ENCODE measurements around the gene KATNB1.

Gene KATNB1

GRCh38 chr16:57759131-57759530 lies 23.6 kb downstream of the KATNB1 start:
- DNase-seq = no peak

DNA sequence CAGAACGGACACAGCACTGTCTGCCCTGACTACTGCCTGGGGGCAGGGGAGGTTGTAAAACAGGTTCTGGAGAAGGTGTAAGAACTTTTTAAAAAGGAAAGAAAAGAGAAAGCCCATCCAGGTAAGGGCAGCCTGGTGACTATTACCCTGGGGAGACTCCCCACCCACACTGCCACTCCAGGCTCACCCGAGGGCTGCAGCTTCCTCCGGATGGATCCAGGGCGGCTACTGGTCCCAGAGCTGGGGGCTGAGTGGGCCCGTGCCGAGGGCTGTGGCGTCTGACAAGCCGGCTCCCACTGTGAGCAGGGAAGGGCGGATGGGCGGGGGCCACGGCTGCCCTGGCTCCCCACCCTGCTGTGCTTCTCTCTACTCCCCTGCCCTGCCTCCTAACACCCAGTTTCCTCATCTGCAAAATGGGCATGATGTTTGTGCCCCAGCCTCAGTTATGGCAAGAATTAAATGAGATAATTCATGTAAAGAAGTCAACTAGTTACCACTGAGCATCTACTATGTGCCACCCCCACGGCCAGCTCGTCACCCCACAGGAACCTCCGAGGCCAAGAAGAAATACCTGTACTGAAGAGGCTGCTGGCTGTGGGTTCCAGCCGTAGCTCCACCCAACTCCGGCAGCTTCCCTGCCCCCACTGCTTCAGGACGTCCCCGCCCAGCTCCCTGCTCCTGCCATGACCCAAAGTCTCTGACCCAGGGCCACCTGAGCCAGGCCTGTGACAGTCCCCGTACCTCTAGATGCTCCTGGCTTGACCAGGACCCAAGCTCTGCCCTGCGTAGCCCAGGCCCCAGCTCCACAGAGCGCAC lies 24.2 kb downstream of the KATNB1 start:
- DNase-seq = no peak

- no peak for DNase-seq
These were observed 25.0 kb downstream of the KATNB1 start for GRCh38 chr16:57760357-57761160.

DNA sequence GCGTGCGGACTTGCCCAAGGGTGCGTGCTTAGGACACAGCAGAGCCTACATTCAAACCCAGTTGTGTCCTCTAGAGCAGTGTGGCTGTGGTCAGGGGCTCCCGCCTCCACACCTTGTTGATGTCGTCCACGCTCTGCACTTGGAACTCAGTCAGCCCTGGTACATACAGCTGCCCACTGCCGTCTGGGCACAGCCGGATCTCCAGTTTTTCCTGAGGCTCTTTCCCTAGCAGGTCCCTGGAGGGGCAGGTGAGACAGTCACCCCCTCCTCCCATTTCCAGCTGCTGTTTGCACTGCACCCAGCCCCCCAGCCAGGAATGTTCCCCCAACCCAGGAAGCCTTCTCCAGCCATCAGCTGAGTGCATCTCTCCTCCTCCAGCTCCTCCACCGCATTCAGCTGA lies 25.7 kb downstream of the KATNB1 start:
- DNase-seq = no peak

- no peak for DNase-seq
These were observed 26.4 kb downstream of the KATNB1 start for GRCh38 chr16:57761957-57762356.

- DNase-seq = no peak
These were observed 26.9 kb downstream of the KATNB1 start for GRCh38 chr16:57762365-57763040.

GRCh38 chr16:57763285-57764005 lies 27.9 kb downstream of the KATNB1 start:
- no peak for DNase-seq

DNA sequence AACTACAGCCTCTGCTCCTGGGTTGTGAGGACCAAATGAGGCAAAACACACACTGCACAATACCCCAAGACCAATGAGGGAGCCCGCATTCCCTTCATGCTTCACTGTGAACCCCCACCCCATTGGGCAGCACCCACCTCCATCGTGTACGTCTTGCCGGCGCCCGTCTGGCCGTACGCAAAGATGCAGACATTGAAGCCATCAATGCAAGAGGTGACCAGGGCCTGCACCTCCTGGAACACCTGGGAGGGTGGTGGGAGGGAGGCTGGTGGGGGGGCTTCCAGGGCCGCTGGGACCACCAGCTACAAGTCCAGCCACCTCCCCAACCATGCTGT lies 28.4 kb downstream of the KATNB1 start:
- DNase-seq = no peak

- peak; percentile 77 for DNase-seq
These were observed 29.0 kb downstream of the KATNB1 start for GRCh38 chr16:57764341-57765159.

DNA sequence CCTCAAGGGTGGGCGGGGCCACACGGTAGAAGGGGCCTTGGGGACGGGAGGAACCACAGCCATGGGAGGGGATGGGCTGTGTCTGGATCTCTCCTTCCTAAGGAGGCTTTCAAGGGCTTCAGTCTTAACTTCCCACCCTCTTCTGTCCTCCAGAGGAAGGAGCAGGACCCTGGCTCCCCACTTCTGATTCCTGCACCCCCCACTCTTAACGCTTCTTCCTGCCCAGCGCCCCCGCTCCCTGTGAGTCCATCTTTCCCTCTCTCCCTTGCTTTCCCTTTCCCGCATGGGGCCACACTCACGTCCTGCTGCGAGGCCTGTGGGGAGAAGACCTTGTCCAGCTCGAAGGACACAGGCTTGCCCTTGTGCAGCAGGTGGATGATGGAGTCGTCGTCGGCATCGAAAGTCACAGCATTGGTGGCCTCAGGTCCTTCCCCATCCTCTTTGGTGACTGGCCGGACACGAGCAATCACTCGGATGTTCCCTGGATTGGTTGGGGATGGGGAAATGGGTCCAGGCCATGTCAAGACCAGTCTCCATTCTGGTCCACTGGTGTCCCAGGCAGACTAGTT lies 29.7 kb downstream of the KATNB1 start:
- no peak for DNase-seq

DNA sequence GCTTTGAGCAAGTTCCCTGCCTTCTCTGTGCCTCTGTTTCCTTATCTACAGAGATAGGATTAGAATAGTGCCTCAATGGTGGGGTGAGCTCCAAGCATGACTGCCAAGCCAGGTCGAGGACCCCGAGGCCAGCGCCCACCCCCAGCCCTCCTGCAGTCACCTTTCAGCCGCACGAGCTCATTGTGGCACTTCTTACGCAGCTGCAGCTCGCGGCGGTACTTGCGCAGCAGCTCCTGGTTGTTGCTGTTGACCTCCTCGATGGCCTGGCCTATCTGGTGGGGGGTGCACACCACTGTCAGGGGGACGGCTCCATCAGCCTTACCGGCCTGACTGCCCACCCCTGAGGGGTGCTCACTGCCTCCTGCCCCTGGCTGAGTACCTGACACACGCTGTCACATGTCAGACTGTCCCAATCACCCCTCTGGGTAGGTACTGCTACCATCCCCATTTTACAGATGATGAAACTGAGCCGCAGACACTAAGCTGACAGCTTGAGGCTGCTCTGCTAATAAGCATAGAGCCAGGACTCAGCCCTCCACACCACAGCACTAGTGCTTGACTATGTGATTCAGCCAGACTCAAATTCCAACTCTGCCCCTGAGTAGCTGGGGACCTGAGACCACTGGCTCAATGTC lies 31.3 kb downstream of the KATNB1 start:
- DNase-seq = no peak

DNA sequence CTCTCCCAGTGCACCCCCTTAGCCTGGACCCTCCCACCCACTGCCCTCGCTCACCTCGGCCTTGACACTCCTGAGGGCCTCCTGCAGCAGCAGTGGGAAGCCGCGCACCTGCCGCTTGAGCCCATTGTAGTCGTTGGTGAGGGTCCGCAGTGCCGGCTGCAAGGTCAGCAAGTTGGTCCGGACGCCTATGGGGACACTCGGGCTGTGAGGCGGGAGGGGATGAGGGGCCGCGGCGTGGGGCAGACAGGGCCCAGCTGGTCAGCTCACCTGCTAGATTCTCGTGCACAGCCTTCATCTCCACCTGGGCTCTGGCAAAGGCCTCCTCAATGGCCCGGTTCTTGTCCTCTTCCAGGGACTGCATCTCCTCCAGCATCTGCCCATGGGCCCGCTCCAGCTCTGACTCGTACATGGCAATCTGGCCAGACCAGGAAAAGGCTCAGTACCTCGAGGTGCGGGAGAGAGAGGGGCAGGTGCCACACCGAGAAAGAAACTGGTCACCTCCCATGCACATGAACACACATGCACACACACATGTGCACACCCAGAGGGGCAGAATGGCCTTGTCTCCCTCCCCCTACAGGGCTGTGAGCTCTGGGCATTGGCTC lies 34.1 kb downstream of the KATNB1 start:
- no peak for DNase-seq

GRCh38 chr16:57770361-57770760 lies 34.8 kb downstream of the KATNB1 start:
- no peak for DNase-seq

- DNase-seq = no peak
These were observed 35.7 kb downstream of the KATNB1 start for GRCh38 chr16:57771141-57771785.

DNA sequence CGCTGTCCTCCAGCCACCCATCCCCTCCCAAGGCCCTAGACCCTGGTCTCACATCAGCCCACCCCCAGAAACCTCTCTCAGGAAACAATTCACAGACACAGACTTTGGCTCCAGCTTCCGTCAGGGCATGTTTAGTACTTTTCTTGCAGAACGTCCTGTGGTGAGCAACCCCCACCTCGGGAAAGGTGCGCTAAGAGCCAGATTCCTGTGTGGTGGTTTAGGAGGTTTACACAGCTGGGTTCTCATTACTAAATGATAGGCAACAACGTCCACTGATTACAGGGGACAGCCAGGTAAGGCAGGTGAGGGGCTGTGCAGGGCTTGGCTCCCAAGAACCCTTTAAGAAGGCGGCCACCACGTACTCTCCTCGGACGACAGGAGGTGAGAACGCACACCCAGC lies 37.4 kb downstream of the KATNB1 start:
- DNase-seq = no peak

DNA sequence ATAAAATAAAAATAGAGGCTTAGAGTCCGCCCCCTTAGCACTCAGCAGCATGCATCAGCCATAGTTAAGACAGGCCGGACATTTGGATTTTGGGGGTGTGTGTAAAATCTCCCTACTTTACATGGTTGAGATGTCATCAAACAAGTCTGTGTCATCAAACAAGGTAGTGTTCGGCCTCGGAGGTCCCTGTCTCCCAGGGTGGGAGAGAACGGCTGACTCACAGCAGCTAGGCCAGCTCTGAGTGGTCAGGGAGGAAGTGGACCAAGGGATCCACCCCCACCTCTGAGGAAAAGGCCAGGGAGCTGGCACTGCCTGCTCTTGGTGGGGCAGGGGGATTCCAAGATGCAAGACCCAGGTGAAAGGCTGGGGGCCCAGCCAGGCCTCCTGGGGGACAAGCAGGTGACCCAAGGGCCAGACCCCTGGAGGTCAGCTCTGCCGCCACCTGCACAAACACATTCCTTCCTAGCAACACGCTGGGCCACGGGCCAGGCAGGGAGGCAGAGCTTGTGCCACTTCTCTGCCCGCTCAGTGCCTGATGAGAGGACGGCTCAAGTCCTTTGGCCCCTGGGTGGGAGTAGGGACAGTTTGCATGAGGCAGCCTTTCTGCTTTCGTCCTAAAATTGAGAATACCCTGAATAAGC lies 38.2 kb downstream of the KATNB1 start:
- no peak for DNase-seq

- no peak for DNase-seq
These were observed 39.2 kb downstream of the KATNB1 start for GRCh38 chr16:57774705-57775285.

DNA sequence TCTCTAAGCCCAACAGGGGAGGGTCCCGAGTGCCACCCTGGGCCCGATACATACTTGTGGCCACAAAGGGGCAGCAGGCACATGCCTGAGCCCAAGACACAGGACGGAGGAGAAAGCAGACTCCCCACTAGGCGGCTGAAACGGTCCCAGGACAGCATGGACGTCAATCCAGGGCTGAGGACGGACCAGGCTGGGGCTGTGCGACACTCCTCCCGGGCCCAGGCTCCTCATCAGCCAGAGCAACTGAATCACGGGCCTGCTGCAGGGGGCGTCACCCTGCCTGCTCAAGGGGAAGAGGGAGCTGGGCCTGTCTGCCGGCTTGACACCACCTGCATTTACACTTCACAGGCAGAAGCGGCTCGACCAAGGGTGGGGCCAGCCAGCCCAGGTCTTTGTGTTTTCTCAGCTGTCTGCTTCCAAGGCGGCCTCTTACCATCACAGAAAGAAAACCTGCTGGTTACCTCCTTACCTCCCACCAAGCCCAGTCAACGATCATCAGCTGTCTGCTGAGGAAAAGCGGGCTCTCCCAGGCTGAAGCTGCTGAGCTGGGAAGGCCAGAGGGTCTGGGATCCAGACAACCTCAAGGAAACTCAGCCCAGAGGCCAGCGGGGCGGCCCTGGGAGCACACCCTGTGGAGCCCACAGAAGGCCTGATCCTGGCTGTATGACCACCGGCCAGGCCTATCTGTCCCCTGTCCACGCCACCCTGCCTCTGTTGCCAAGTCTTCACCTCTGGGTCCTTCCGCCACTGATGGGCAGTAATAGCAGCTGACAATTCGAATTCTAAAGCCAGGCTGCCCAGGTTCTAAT lies 40.3 kb downstream of the KATNB1 start:
- no peak for DNase-seq

DNA sequence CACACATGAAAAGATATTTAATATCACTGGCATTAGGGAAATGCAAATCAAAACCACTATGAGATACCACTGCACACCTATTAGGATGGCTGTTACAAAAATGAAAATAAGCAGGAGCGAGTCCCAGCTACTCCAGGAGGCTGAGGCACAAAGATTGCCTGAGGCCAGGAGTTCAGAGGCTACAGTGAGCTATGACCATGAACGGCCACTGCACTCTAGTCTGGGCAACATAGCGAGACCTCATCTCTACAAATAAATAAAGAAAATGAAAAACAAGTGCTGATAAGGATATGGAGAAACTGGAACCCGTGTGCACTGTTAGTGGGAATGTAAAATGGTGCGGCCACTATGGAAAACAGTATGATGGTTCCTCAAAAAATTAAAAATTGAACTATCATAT lies 43.1 kb downstream of the KATNB1 start:
- DNase-seq = no peak

Data from hematopoietic multipotent progenitor cell treated with erythropoietin and hydrocortisone succinate and interleukin-3 and kit ligand, for 6 days (in vitro differentiated cells).